GM19043 (cell line): ENCODE results near the gene UBE2D4.
"Not testable (repeated sequence)": the region's sequence is repeated elsewhere in the genome, so short reads cannot be mapped to it uniquely, and the experiment has no call there.

ENCODE experiments used
- ATAC-seq: cut with Tn5 transposase; IDR thresholded peaks from one replicate; pipeline ENCODE4 v1.9.1; 2021; ENCODE audit warnings: low read depth; ENCODE audit not compliant: unreplicated experiment

UBE2D4 gene

GRCh38 chr7:43960933-43961332, 34.7 kb downstream of the UBE2D4 start:
- ATAC-seq, result no peak

- not testable (repeated sequence) for ATAC-seq
Measured at GRCh38 chr7:43966392-43966791, 40.2 kb downstream of the UBE2D4 start.

- not testable (repeated sequence) for ATAC-seq
Measured at GRCh38 chr7:43968172-43969040, 42.2 kb downstream of the UBE2D4 start.

GRCh38 chr7:43969586-43969985, 43.4 kb downstream of the UBE2D4 start:
- not testable (repeated sequence) for ATAC-seq

- not testable (repeated sequence) for ATAC-seq
Measured at GRCh38 chr7:43970698-43971097, 44.5 kb downstream of the UBE2D4 start.

- ATAC-seq, result not testable (repeated sequence)
Measured at GRCh38 chr7:43974033-43974573, 47.9 kb downstream of the UBE2D4 start.

GRCh38 chr7:43974725-43975482, 48.7 kb downstream of the UBE2D4 start:
- ATAC-seq, result not testable (repeated sequence)

- no peak for ATAC-seq
Measured at GRCh38 chr7:43977525-43977924, 51.3 kb downstream of the UBE2D4 start.

- not testable (repeated sequence) for ATAC-seq
Measured at GRCh38 chr7:43978102-43978501, 51.9 kb downstream of the UBE2D4 start.

GRCh38 chr7:43982848-43983247, 56.6 kb downstream of the UBE2D4 start:
- ATAC-seq, result not testable (repeated sequence)

GRCh38 chr7:43983736-43984135, 57.5 kb downstream of the UBE2D4 start:
- ATAC-seq, result not testable (repeated sequence)

- peak; percentile 77 for ATAC-seq
Measured at GRCh38 chr7:43985904-43986864, 59.9 kb downstream of the UBE2D4 start.

- not testable (repeated sequence) for ATAC-seq
Measured at GRCh38 chr7:43987476-43987875, 61.2 kb downstream of the UBE2D4 start.

- ATAC-seq, result not testable (repeated sequence)
Measured at GRCh38 chr7:43990011-43990585, 63.9 kb downstream of the UBE2D4 start.

- not testable (repeated sequence) for ATAC-seq
Measured at GRCh38 chr7:43990829-43991228, 64.6 kb downstream of the UBE2D4 start.

- ATAC-seq, result peak; percentile 95
Measured at GRCh38 chr7:43992896-43993295, 66.7 kb downstream of the UBE2D4 start.

GRCh38 chr7:43994681-43995080, 68.4 kb downstream of the UBE2D4 start:
- not testable (repeated sequence) for ATAC-seq

GRCh38 chr7:43997532-43997931, 71.3 kb downstream of the UBE2D4 start, which contains the start of gene SPDYE1:
Gene SPDYE1 (plus strand): TSS chr7:43997897. CDS start chr7:43999950, 2,053 bp downstream.
- not testable (repeated sequence) for ATAC-seq
